Posterior vena cava (tissue), 2 donors: Measurements from ENCODE around the gene CA12. TPM values are rescaled to one million over a fixed set of nuclear protein-coding genes. Genes with fewer than 3 reads are reported as not detected.

Source experiments
- DNase-seq: peaks from one replicate; pipeline ENCODE4 v3.0.0-alpha.2; 2020; ENCODE audit warnings: low spot score
- intact Hi-C, 2 donors: fragments of 100-400 bp; cut with DNase I; formaldehyde crosslinking; loops; one replicate each; pipeline versions ENCODE4 v1.14.1 to v1.14.2; 2022 to 2023
- total RNA-seq, 2 donors: library from RNA; stranded (reverse); fragmentation: NEBNext Ultra II Directional; extraction: Animal tissue kit (Norgen Biotek cat#: 25700); gene quantifications; one replicate each; pipeline ENCODE4 v1.2.1, GENCODE V29; 2021
- donor health status: DM: yes; HTN: yes; CAD: no.
- donor health status: DM: yes; HTN: yes; CAD: no.

The CA12 gene
- total RNA-seq, 2 donors from 2014 or later: 36.7 to 48.3 TPM

- intact Hi-C loops: no loop called here
These were observed 1.5 kb upstream of the CA12 start for GRCh38 chr15:63382966-63383710.

GRCh38 chr15:63380808-63381282, 801 bp downstream of the CA12 start:
- no peak for DNase-seq
- intact Hi-C loops: no loop called here

More at GRCh38 chr15:63382966-63383710, 1.5 kb upstream of the CA12 start:
- no peak for DNase-seq

GRCh38 chr15:63380151-63380807, 1.4 kb downstream of the CA12 start:
- intact Hi-C loops: no loop called here
- no peak for DNase-seq

GRCh38 chr15:63379492-63380150, 2.0 kb downstream of the CA12 start:
- DNase-seq: no peak
- intact Hi-C loops: no loop called here

GRCh38 chr15:63378946-63379345, 2.7 kb downstream of the CA12 start:
- intact Hi-C loops: no loop called here
- no peak for DNase-seq

GRCh38 chr15:63374686-63375520, 6.7 kb downstream of the CA12 start:
- DNase-seq: peak; percentile 91
- intact Hi-C loops: no loop called here

- intact Hi-C loops: no loop called here
- DNase-seq: no peak
These were observed 7.6 kb downstream of the CA12 start for GRCh38 chr15:63373866-63374548.

DNA sequence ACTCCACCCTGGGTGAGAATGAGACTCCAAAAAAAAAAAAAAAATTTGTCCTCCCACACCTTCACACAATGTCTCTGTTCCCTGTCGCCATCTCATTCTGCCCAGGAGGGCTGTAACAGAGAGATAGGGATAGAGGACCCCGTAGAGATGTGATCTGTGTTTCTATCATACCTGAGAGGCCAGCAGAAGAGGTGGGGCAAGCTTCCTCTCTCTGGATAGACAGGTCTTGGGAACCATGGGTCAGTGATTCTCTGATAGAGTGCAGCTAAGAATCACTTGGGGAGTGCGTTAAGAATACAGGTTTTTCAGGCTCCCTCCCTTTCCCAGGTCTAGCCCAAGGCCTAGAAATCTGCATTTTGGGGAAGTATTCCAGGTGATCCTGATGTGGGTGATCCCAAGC, 8.3 kb downstream of the CA12 start:
- intact Hi-C loops: no loop called here
- no peak for DNase-seq

- intact Hi-C loops: no loop called here
- no peak for DNase-seq
These were observed 8.9 kb downstream of the CA12 start for GRCh38 chr15:63372753-63373152.

- peak; percentile 93 for DNase-seq
These were observed 9.5 kb downstream of the CA12 start for GRCh38 chr15:63372018-63372705.

DNA sequence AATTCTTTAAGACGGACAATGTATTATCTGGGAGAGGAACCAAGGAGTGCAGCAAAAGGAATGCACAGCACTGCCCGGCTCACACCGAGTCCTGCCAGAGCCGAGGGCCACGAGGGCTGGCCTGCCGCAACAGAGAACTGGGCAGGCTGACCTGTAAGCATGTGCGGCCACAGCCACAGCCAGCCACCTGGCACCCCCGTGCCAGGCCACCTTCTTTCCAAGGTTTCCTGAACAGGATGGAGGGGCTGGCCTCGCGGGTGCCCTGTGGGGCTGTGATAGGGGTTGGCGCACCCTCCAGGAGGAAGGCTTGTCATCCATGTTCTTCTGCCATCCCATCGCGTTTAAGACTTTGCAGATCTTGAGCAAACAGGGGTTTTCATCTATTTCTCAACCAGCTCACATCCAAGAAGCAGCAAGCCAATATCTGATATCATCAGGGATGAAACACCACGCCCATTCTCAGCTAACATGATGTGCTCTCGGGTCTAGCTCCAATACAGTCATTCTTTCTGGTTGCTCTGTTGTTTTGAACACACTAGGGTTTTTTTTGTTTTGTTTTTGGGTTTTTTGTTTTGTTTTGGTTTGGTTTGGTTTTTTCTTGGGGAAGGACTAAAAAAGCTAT, 10.2 kb downstream of the CA12 start:
- intact Hi-C loops: no loop called here
- no peak for DNase-seq

More at GRCh38 chr15:63372018-63372705, 9.5 kb downstream of the CA12 start:
- intact Hi-C loops: no loop called here

DNA sequence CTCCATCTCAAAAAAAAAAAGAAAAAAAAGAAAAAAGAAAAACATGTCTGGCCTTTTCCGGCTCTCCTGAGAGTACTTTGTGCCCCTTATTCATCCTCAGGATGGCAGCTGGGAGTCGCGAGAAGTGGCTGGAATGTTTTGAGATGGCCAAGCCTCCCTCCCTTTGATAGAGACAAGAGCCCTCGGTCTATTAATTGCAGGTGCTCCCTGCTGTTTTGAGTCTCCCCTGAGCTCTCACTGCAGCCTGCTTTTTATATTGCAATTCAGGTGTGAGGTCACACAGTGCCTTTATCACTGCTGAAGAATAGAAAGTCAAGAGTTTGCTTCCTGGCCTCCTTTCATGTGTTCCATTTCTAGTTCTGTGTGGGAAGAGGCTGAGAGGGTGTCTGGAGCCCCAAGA, 10.9 kb downstream of the CA12 start:
- no peak for DNase-seq
- intact Hi-C loops: no loop called here

- no peak for DNase-seq
- intact Hi-C loops: no loop called here
These were observed 11.9 kb downstream of the CA12 start for GRCh38 chr15:63369781-63370180.

DNA sequence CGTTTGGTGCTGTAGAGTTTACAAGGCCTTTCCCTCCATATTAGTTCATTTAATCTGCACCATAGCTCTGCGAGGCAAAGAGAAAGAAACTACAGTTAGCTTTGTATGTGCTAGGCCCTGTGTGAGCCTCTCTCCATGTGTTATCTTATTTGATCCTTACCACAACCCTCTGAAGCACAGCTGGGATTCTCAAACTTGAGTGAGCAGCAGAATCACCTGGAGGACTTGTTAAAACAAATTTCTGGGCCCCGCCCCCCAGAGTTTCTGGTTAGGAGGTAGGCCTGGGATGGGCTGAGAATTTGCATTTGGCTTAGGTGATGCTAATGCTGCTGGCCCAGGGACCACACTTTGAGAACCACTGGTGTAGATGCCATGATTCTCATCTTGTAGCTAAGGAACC, 12.3 kb downstream of the CA12 start:
- intact Hi-C loops: no loop called here
- DNase-seq: no peak

DNA sequence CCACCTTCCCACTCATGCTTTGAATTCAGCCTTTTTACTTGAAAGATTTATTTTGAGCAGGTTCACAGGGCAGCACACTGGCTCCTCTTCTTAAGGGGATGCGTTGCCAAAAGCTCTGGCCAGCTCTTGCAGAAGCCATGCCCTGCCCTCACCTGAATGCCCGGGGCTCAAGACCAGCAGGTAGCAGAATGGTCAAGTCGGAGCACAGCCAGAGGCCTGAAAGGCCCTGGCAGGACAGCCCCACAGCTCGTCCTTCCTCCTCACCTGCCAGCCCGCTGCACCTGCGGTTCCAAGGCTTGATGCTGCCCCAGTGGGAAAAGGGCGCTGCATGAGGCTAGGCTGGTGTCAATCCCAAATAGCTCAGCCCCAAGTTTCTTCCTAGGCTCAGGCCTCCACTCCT, 13.1 kb downstream of the CA12 start:
- intact Hi-C loops: no loop called here
- no peak for DNase-seq

DNA sequence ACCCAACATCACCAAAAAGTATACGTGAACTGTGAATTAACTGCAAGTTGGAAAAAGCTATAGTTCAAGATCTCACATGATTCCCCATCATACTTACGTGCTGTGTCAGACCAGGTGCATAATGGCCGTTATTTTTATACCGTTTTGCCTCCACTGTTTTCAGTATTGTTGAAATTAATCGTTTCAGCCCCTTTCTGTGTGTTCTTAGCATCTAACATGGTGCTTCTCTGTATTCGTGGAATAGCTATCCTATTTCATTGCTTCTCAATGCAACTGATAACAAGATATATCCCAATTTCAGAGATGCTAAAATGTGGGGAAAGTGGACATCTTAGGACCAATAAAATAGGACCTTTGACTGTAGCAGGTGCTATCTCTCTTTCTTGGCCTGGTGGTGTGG, 13.7 kb downstream of the CA12 start:
- intact Hi-C loops: no loop called here
- DNase-seq: no peak

- intact Hi-C loops: no loop called here
- no peak for DNase-seq
These were observed 14.3 kb downstream of the CA12 start for GRCh38 chr15:63367390-63367789.

DNA sequence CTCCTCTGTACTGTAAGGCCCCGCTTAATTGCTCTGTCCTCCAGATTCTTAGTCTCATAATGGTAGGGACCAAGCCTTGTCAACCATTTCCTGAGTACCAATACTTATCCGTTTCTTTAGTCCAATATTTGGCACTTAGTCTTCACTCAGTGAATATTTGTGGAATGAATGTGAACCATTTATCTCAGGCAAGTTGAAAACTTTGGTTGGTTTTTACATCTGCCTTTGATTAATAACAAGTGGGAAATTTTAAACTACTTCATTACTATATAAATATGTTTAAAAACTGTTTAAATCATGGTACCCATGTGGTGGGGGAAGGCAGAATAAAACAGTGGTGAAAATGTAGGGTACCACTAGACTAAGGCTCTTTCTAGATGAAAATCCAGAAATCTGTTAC, 15.2 kb downstream of the CA12 start:
- no peak for DNase-seq
- intact Hi-C loops: no loop called here
